HCT116 (cell line): ENCODE results near the gene FRK. TPM values are rescaled to one million over a fixed set of nuclear protein-coding genes. Genes with fewer than 3 reads are reported as not detected.

Experiments used
- ATAC-seq: fragments of 200-7000 bp; cut with Tn5 transposase; 2 replicates; pipeline ENCODE4 v1.9.1; 2020; ENCODE audit warnings: mild to moderate bottlenecking, moderate library complexity
- BruUV-seq: library from RNA; stranded (reverse); fragments of 400-500 nt; replicated peaks from 2 replicates; lab custom pipeline; 2021; lab: Mats Ljungman, UMichigan
- CTCF ChIA-PET: fragments of 300-600 bp; sonication (Branson Sonifier 250); formaldehyde crosslinking; loops from one replicate; lab custom pipeline; 2021; ENCODE audit warnings: antibody characterized with exemption; lab: Charles Lee
- POLR2A ChIA-PET: fragments of 300-600, 350-600 bp; sonication (Branson Sonifier 250); formaldehyde crosslinking; loops from one replicate; lab custom pipeline; 2021; ENCODE audit warnings: antibody characterized with exemption; lab: Charles Lee
- RAD21 ChIA-PET, 2 experiments: fragments of 300-600 bp; sonication (Branson Sonifier 250); formaldehyde crosslinking; loops; one replicate each; lab custom pipeline; 2023; ENCODE audit warnings: low total read pairs in 2 of 2; ENCODE audit not compliant: uncharacterized antibody in 2 of 2, unreplicated experiment in 2 of 2, low non-redundant PET in 1 of 2; lab: Charles Lee
- DNase-seq: peaks from one replicate; pipeline ENCODE4 v3.0.0-alpha.2; 2010; ENCODE audit warnings: low read depth, low spot score
- H2AFZ ChIP-seq: fragments of 200-600 bp; shearing (Covaris generic), sonication (generic); 2 replicates; pipeline ENCODE4 v1.6.1; 2017; ENCODE audit warnings: low read depth, mixed run types, mixed read lengths, antibody characterized with exemption, low read length; ENCODE audit not compliant: poor library complexity, severe bottlenecking
- H3K27ac ChIP-seq: 2 replicates; pipeline ENCODE4 v1.5.1; 2012; ENCODE audit warnings: low read depth, low read length
- H3K27me3 ChIP-seq: fragments of 200-600 bp; sonication (generic); 2 replicates; pipeline ENCODE4 v1.6.1; 2016; ENCODE audit warnings: mixed run types, low read length, mixed read lengths; ENCODE audit not compliant: insufficient read depth
- H3K36me3 ChIP-seq, 2 experiments: fragments of 200-500 bp in 1 of 2; fragments of 200-600 bp in 1 of 2; sonication (Bioruptor generic) in 1 of 2; sonication (generic) in 1 of 2; 2 replicates each; pipeline versions ENCODE4 v1.5.1 to v1.6.1; 2014 to 2016; ENCODE audit warnings: low read length in 2 of 2, inconsistent platforms in 1 of 2, mixed read lengths in 1 of 2, mixed run types in 1 of 2; ENCODE audit not compliant: insufficient read depth in 2 of 2, control insufficient read depth in 1 of 2
- H3K4me1 ChIP-seq, 2 experiments: fragments of 200-600 bp in 1 of 2; sonication (generic) in 1 of 2; 2 replicates each; pipeline versions ENCODE4 v1.5.1 to v1.6.1; 2012 to 2017; ENCODE audit warnings: low read length in 2 of 2, inconsistent platforms in 1 of 2, mild to moderate bottlenecking in 1 of 2, mixed read lengths in 1 of 2, mixed run types in 1 of 2, moderate library complexity in 1 of 2; ENCODE audit not compliant: insufficient read depth in 2 of 2, control insufficient read depth in 1 of 2
- H3K4me2 ChIP-seq: fragments of 200-600 bp; sonication (generic); 2 replicates; pipeline ENCODE4 v1.6.1; 2017; ENCODE audit warnings: mixed run types, low read length, mixed read lengths
- H3K4me3 ChIP-seq, 2 experiments: fragments of 200-600 bp in 1 of 2; sonication (generic) in 1 of 2; replicated peaks in 1 of 2; 2 replicates each; pipeline ENCODE4 v1.5.1; 2011 to 2016; ENCODE audit warnings: low read length in 2 of 2, control low read depth in 1 of 2, low read depth in 1 of 2, mild to moderate bottlenecking in 1 of 2, mixed read lengths in 1 of 2, mixed run types in 1 of 2
- H3K79me2 ChIP-seq: fragments of 200-600 bp; sonication (generic); 2 replicates; pipeline ENCODE4 v1.6.1; 2017; ENCODE audit warnings: mild to moderate bottlenecking, mixed run types, low read length, moderate library complexity, mixed read lengths; ENCODE audit not compliant: insufficient read depth
- H3K9ac ChIP-seq: fragments of 200-600 bp; sonication (generic); 2 replicates; pipeline ENCODE4 v1.6.1; 2016; ENCODE audit warnings: low read length, mixed read lengths
- H3K9me2 ChIP-seq: fragments of 200-600 bp; sonication (generic), shearing (Covaris generic); 2 replicates; pipeline ENCODE4 v1.6.1; 2017; ENCODE audit warnings: mixed run types, mild to moderate bottlenecking, moderate library complexity; ENCODE audit not compliant: insufficient read depth
- H3K9me3 ChIP-seq, 2 experiments: fragments of 200-500 bp in 1 of 2; fragments of 200-600 bp in 1 of 2; sonication (Bioruptor generic) in 1 of 2; sonication (generic) in 1 of 2; 2 replicates each; pipeline ENCODE4 v1.6.1; 2014 to 2017; ENCODE audit warnings: low read length in 2 of 2, mixed read lengths in 2 of 2, inconsistent platforms in 1 of 2, low read depth in 1 of 2, mild to moderate bottlenecking in 1 of 2, mixed run types in 1 of 2, moderate library complexity in 1 of 2; ENCODE audit not compliant: control insufficient read depth in 1 of 2, insufficient read depth in 1 of 2
- H4K20me1 ChIP-seq: fragments of 200-600 bp; sonication (generic), shearing (Covaris generic); 2 replicates; pipeline ENCODE4 v1.6.1; 2017; ENCODE audit warnings: mixed run types, mild to moderate bottlenecking, moderate library complexity; ENCODE audit not compliant: insufficient read depth
- POLR2A ChIP-seq: IDR thresholded peaks from 2 replicates; pipeline ENCODE4 v1.7.0; 2011; ENCODE audit warnings: borderline replicate concordance; ENCODE audit not compliant: insufficient read depth, insufficient read length; ENCODE audit errors: extremely low read depth
- POLR2AphosphoS5 ChIP-seq: IDR thresholded peaks from 2 replicates; pipeline ENCODE4 v1.6.1; 2011; ENCODE audit warnings: mild to moderate bottlenecking, low read depth, low read length, moderate library complexity
- RAD21 ChIP-seq: IDR thresholded peaks from 2 replicates; pipeline ENCODE4 v1.6.1; 2012; ENCODE audit warnings: low read depth, mild to moderate bottlenecking
- SIN3A ChIP-seq: IDR thresholded peaks from 2 replicates; pipeline ENCODE4 v1.6.1; 2012; ENCODE audit warnings: low read depth
- ZFX ChIP-seq: fragments of 450-650 bp; IDR thresholded peaks from 2 replicates; pipeline ENCODE4 v1.6.1; 2017
- ZNF274 ChIP-seq: fragments of 200-500 bp; sonication (Bioruptor generic); IDR thresholded peaks from 2 replicates; pipeline ENCODE4 v1.6.1; 2014; ENCODE audit warnings: mild to moderate bottlenecking, low read depth, low read length, inconsistent platforms
- intact Hi-C: fragments of 100-400 bp; cut with micrococcal nuclease; formaldehyde crosslinking; loops from 2 replicates; pipeline ENCODE4 v1.10.0; 2022
- total RNA-seq: library from RNA; stranded (reverse); gene quantifications from one replicate; pipeline ENCODE4 v1.2.1, GENCODE V29; 2021; ENCODE audit not compliant: unreplicated experiment
- TF ChIP-seq, protein P1 (sequence below): IDR thresholded peaks from 2 replicates; pipeline ENCODE4 v1.6.1; 2012; ENCODE audit warnings: low read depth
- TF ChIP-seq, protein P2 (sequence below): IDR thresholded peaks from 2 replicates; pipeline ENCODE4 v1.6.1; 2011; ENCODE audit warnings: mild to moderate bottlenecking, low read length, moderate library complexity; ENCODE audit not compliant: insufficient replicate concordance; ENCODE audit errors: extremely low read depth
- TF ChIP-seq, protein P3 (sequence below): IDR thresholded peaks from 2 replicates; pipeline ENCODE4 v1.6.1; 2012

The FRK gene
- total RNA-seq, 1 experiment from 2014 or later = 3.7 TPM

DNA sequence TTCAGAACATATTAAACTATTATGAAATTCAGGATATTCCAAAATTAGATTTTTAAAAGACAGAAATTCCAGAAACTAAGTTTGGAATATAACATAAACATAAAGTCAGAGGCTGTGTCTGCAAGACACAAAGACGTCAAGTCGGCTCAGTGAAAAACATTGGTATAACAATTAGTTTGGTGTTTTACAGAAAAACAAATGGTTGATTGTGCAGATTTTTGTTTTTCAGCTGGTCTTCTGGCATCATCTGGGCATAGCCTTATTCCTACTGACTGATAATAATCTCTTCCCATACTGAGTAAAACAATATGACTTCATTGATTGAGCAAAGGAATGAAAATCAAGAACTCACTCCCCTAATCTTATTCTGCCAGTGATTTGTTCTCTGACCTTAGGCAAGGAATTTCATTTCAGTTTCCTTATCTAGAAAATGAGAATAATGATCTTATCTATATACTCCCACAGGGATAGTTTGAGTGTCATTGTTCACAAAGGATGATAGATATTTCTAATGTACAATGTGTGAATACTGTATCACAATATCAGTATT is 84.3 kb downstream of the FRK start:
- Histone ChIP-seq H3K79me2 (no peaks in the 10 kb centered on the region), H3K4me3 (no peak overlapping the region), H3K27me3 (no peaks in the 10 kb centered on the region), H3K36me3 (no peaks in the 10 kb centered on the region), H3K27ac (no peak overlapping the region), H3K4me1 (no peaks in the 10 kb centered on the region), H3K9me3 (no peaks in the 10 kb centered on the region), H3K4me2 (no peak overlapping the region), H4K20me1 (no peaks in the 10 kb centered on the region), H3K9me2 (no peaks in the 10 kb centered on the region), H2AFZ (no peak overlapping the region), H3K9ac (no peak overlapping the region)
- TF ChIP-seq ZFX (no peak), SIN3A (no peak), POLR2AphosphoS5 (no peak), RAD21 (no peak), POLR2A (no peak), ZNF274 (no peak)
- TF ChIP-seq, protein P1, sequence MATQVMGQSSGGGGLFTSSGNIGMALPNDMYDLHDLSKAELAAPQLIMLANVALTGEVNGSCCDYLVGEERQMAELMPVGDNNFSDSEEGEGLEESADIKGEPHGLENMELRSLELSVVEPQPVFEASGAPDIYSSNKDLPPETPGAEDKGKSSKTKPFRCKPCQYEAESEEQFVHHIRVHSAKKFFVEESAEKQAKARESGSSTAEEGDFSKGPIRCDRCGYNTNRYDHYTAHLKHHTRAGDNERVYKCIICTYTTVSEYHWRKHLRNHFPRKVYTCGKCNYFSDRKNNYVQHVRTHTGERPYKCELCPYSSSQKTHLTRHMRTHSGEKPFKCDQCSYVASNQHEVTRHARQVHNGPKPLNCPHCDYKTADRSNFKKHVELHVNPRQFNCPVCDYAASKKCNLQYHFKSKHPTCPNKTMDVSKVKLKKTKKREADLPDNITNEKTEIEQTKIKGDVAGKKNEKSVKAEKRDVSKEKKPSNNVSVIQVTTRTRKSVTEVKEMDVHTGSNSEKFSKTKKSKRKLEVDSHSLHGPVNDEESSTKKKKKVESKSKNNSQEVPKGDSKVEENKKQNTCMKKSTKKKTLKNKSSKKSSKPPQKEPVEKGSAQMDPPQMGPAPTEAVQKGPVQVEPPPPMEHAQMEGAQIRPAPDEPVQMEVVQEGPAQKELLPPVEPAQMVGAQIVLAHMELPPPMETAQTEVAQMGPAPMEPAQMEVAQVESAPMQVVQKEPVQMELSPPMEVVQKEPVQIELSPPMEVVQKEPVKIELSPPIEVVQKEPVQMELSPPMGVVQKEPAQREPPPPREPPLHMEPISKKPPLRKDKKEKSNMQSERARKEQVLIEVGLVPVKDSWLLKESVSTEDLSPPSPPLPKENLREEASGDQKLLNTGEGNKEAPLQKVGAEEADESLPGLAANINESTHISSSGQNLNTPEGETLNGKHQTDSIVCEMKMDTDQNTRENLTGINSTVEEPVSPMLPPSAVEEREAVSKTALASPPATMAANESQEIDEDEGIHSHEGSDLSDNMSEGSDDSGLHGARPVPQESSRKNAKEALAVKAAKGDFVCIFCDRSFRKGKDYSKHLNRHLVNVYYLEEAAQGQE = no peak
- TF ChIP-seq, protein P2, sequence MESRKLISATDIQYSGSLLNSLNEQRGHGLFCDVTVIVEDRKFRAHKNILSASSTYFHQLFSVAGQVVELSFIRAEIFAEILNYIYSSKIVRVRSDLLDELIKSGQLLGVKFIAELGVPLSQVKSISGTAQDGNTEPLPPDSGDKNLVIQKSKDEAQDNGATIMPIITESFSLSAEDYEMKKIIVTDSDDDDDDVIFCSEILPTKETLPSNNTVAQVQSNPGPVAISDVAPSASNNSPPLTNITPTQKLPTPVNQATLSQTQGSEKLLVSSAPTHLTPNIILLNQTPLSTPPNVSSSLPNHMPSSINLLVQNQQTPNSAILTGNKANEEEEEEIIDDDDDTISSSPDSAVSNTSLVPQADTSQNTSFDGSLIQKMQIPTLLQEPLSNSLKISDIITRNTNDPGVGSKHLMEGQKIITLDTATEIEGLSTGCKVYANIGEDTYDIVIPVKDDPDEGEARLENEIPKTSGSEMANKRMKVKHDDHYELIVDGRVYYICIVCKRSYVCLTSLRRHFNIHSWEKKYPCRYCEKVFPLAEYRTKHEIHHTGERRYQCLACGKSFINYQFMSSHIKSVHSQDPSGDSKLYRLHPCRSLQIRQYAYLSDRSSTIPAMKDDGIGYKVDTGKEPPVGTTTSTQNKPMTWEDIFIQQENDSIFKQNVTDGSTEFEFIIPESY = no peak
- TF ChIP-seq, protein P3, sequence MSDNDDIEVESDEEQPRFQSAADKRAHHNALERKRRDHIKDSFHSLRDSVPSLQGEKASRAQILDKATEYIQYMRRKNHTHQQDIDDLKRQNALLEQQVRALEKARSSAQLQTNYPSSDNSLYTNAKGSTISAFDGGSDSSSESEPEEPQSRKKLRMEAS = no peak
- no TSS peak for BruUV-seq
- CTCF ChIA-PET = no interaction called here
- POLR2A ChIA-PET = no interaction called here
- RAD21 ChIA-PET = no interaction called here
- DNase-seq = no peak
- no peak for ATAC-seq
- intact Hi-C loops = no loop called here
